K562 (cell line): Measurements from ENCODE around the gene SEC16A. TPM values are rescaled to one million over a fixed set of nuclear protein-coding genes. Genes with fewer than 3 reads are reported as not detected.

Experiments
- ATAC-seq: fragments of 200-7000 bp; cut with Tn5 transposase; 3 replicates; pipeline ENCODE4 v1.9.1; 2020; ENCODE audit warnings: moderate library complexity
- BruUV-seq: library from RNA; stranded (reverse); fragments of 400-500 nt; replicated peaks from 2 replicates; lab custom pipeline; 2021; lab: Mats Ljungman, UMichigan
- CTCF ChIA-PET: fragments of 300-600 bp; formaldehyde crosslinking; extraction: SDS; loops from one replicate; lab custom pipeline; 2021; ENCODE audit warnings: low intra/inter-chr PET ratio; lab: Yijun Ruan, JAX
- POLR2A ChIA-PET: fragments of 300-600, 350-650 bp; sonication (Branson Sonifier 250); formaldehyde crosslinking; extraction: SDS; loops from one replicate; lab custom pipeline; 2021; ENCODE audit warnings: antibody characterized with exemption, inconsistent platforms; lab: Yijun Ruan, JAX
- DNase-seq, 4 experiments: peaks; one replicate each; pipeline versions ENCODE4 v3.0.0 to v3.0.0-alpha.2; 2011 to 2018; ENCODE audit warnings: low spot score in 3 of 4, mixed read lengths in 3 of 4; ENCODE audit errors: extremely low read depth in 1 of 4
- FAIRE-seq: peaks from 2 replicates; lab custom pipeline; 2011; peaks lifted over from hg19 to GRCh38; lab: Jason Lieb, UNC
- H2AFZ ChIP-seq: 2 replicates; pipeline ENCODE4 v1.6.0; 2011; ENCODE audit warnings: low read depth, low read length, control low read depth, inconsistent platforms
- H3K27ac ChIP-seq: fragments of 200-600 bp; 3 replicates; pipeline ENCODE4 v1.8.0; 2011; ENCODE audit warnings: low read depth, mild to moderate bottlenecking, control low read depth, inconsistent platforms, low read length, moderate library complexity, mixed read lengths; ENCODE audit errors: extremely low read depth
- H3K27me3 ChIP-seq, 2 experiments: fragments of 300-600 bp in 1 of 2; 2 replicates in 1 of 2; 3 replicates in 1 of 2; pipeline versions ENCODE4 v1.6.0 to v1.8.0; 2011; ENCODE audit warnings: inconsistent platforms in 2 of 2, low read length in 2 of 2, mild to moderate bottlenecking in 1 of 2, mixed read lengths in 1 of 2, moderate library complexity in 1 of 2; ENCODE audit not compliant: control insufficient read depth in 2 of 2, insufficient read depth in 2 of 2
- H3K36me3 ChIP-seq: fragments of 300-600 bp; 3 replicates; pipeline ENCODE4 v1.8.0; 2011; ENCODE audit warnings: mild to moderate bottlenecking, low read length, inconsistent platforms; ENCODE audit not compliant: control insufficient read depth, insufficient read depth
- H3K4me1 ChIP-seq, 2 experiments: fragments of 200-600 bp in 1 of 2; replicated peaks in 1 of 2; 2 replicates in 1 of 2; 3 replicates in 1 of 2; pipeline versions ENCODE4 v1.5.1 to v1.8.0; 2011; ENCODE audit warnings: inconsistent platforms in 2 of 2, low read length in 2 of 2, mild to moderate bottlenecking in 1 of 2, mixed read lengths in 1 of 2, moderate library complexity in 1 of 2; ENCODE audit not compliant: control insufficient read depth in 2 of 2, insufficient read depth in 2 of 2
- H3K4me2 ChIP-seq: 2 replicates; pipeline ENCODE4 v1.6.1; 2011; ENCODE audit warnings: low read length, control low read depth, inconsistent platforms, mixed read lengths; ENCODE audit not compliant: insufficient read depth
- H3K4me3 ChIP-seq: fragments of 200-600 bp; sonication (generic), shearing (Covaris generic); 2 replicates; pipeline ENCODE4 v1.5.1; 2016; ENCODE audit warnings: control low read depth, inconsistent platforms
- H3K79me2 ChIP-seq: fragments of 200-600 bp; 3 replicates; pipeline ENCODE4 v1.8.0; 2011; ENCODE audit warnings: low read length, inconsistent platforms; ENCODE audit not compliant: control insufficient read depth, insufficient read depth
- H3K9ac ChIP-seq, 2 experiments: 2 replicates each; pipeline versions ENCODE4 v1.6.0 to v1.6.1; 2011; ENCODE audit warnings: low read depth in 2 of 2, low read length in 2 of 2, control low read depth in 1 of 2, inconsistent platforms in 1 of 2, mild to moderate bottlenecking in 1 of 2, mixed read lengths in 1 of 2; ENCODE audit not compliant: insufficient read depth in 1 of 2
- H3K9me1 ChIP-seq: one replicate; pipeline ENCODE4 v1.6.0; 2011; ENCODE audit warnings: inconsistent platforms, mild to moderate bottlenecking, low read length, moderate library complexity; ENCODE audit not compliant: control insufficient read depth, insufficient read depth
- H3K9me3 ChIP-seq: replicated peaks from 2 replicates; pipeline ENCODE4 v1.5.1; 2011; ENCODE audit warnings: low read depth, low read length, inconsistent platforms; ENCODE audit not compliant: control insufficient read depth, insufficient read depth
- H4K20me1 ChIP-seq: replicated peaks from 2 replicates; pipeline ENCODE4 v1.6.1; 2011; ENCODE audit warnings: low read length, inconsistent platforms, mixed read lengths; ENCODE audit not compliant: control insufficient read depth, insufficient read depth
- ZNF165 ChIP-seq: fragments of 250-450 bp; sonication (Bioruptor Pico); IDR thresholded peaks from 2 replicates; pipeline ENCODE4 v1.4.0; 2020; ENCODE audit warnings: borderline replicate concordance
- WGBS: fragments of 100-300 bp; shearing (Covaris generic); methylation state at CpG from one replicate; pipeline ENCODE4 v1.1.6; 2016; ENCODE audit warnings: low coverage, mixed read lengths; ENCODE audit not compliant: insufficient coverage; ENCODE audit errors: missing lambda C conversion rate; 5-methylcytosine and 5-hydroxymethylcytosine counted together
- in situ Hi-C: fragments of 300-500 bp; cut with MboI; formaldehyde crosslinking; loops from 4 replicates; pipeline ENCODE4 v1.15.0; 2018; ENCODE audit warnings: inconsistent platforms, mixed read lengths
- intact Hi-C: fragments of 100-400 bp; cut with micrococcal nuclease; formaldehyde crosslinking; loops from 2 replicates; pipeline ENCODE4 v1.14.2; 2022
- polyA plus RNA-seq, 8 experiments: library from polyadenylated mRNA; depleted of rRNA in 4 of 8; stranded (reverse) in 5 of 8; unstranded in 3 of 8; fragments of >200 nt; fragmentation: Nextera tagmentation in 2 of 8; fragmentation: Illumina TruSeq in 1 of 8; extraction: Ambion mirVana in 2 of 8; extraction: Trizol in 1 of 8; gene quantifications; 2 replicates each; pipeline versions ENCODE4 v1.2.1 to v1.2.3, GENCODE V29; 2011 to 2014; ENCODE audit warnings: inconsistent platforms in 1 of 8, missing spikeins in 1 of 8
- total RNA-seq, 7 experiments: library from RNA; depleted of rRNA in 6 of 7; stranded (reverse); fragments of >200 nt in 6 of 7; fragmentation: Illumina TruSeq in 2 of 7; extraction: Trizol in 2 of 7; gene quantifications; 2 replicates each; pipeline versions ENCODE4 v1.2.1 to v1.2.3, GENCODE V29; 2011 to 2021; ENCODE audit warnings: low replicate concordance in 1 of 7
- TF ChIP-seq, protein P1 (sequence below): sonication (generic); formaldehyde crosslinking; IDR thresholded peaks from 2 replicates; pipeline ENCODE4 v1.8.1; 2023; ENCODE audit warnings: mild to moderate bottlenecking, missing genetic modification reagents

The SEC16A gene
- total and polyA plus RNA-seq, 9 of the 15 experiments (the other 6 are each of a cell fraction or from before 2014, with no cell fraction given): 8.3 to 62.8 (median 14.0) TPM

DNA sequence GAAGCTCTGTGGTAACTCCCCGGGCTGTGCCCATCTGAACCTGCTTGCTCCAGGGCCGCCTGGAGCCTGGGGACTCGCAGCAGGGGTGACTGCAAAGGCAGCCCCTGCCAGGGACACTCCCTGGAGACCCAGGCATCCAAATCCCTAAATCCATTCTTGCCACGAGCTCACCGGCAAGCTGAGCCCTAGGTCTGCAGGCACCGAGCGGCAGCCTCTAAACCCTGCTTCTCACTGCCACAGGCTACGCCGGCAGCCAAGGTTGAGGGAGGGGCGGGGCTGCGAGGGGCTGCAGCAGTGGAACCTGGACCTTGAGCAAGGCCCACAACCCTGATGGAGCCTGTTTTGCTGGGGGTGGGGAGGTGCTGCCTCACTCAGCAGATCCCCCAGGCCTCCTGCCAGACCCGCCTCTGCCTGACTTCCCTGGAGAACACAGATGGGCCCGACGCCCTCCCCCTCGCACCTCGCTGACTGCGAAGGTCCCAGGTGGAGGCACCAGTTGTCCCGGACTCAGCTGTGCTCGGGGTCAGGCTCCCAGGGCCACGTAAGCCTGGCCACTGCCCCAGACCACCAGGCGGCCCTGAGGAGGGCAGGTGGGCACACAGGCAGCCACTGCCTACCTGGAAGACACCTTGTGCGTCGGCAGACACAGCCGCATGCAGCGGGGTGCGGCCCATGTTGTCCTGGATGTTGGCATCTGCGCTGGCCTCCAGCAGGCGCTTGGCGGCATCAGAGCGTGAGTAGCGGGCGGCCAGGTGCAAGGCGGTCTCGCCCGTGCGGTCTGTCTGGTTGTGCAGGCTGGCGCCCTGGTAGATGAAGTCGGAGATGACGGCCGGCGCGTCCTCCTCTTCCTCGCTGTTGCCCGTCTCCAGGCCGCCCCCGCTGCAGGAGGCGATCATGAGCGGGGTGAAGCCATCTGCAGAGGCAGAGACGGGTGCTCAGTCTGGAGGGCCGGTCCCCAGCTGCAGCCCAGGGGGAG lies 17.4 kb upstream of the SEC16A start:
- H3K9ac ChIP-seq: no peak overlapping the region; a peak in 1 of 4 replicates
- FAIRE-seq (no peak), ATAC-seq (no peak), DNase-seq (no peak)
- BruUV-seq: no TSS peak
- POLR2A ChIA-PET: interaction anchor here (0.6 to 1.2 kb wide), 2 partner anchors 16 to 200 kb away, joined by 3 read pairs; no protein-coding TSS in a partner anchor
- in situ Hi-C loops (no loop called here), intact Hi-C loops (no loop called here)
- H3K36me3 ChIP-seq: peaks cover 86% of the 10 kb centered on the region; the same call in 1 of the 3 replicates
- peaks cover 0 to 34% of the 10 kb centered on the region in 2 experiments; a peak in 2 of 5 replicates for H3K4me1 ChIP-seq
- H3K9me3 ChIP-seq: no peaks in the 10 kb centered on the region
- no peak overlapping the region for H3K4me3 ChIP-seq
- TF ChIP-seq ZNF165 (CRISPR knock-in tag): no peak
- TF ChIP-seq, protein P1, sequence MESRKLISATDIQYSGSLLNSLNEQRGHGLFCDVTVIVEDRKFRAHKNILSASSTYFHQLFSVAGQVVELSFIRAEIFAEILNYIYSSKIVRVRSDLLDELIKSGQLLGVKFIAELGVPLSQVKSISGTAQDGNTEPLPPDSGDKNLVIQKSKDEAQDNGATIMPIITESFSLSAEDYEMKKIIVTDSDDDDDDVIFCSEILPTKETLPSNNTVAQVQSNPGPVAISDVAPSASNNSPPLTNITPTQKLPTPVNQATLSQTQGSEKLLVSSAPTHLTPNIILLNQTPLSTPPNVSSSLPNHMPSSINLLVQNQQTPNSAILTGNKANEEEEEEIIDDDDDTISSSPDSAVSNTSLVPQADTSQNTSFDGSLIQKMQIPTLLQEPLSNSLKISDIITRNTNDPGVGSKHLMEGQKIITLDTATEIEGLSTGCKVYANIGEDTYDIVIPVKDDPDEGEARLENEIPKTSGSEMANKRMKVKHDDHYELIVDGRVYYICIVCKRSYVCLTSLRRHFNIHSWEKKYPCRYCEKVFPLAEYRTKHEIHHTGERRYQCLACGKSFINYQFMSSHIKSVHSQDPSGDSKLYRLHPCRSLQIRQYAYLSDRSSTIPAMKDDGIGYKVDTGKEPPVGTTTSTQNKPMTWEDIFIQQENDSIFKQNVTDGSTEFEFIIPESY: peak; percentile 66
- 87% methylated on average over 24 of the region's 50 CpGs for WGBS
- H3K27me3 ChIP-seq: no peaks in the 10 kb centered on the region
- no peak overlapping the region for H2AFZ ChIP-seq
- CTCF ChIA-PET: no interaction called here
- H4K20me1 ChIP-seq: no peaks in the 10 kb centered on the region
- no peaks in the 10 kb centered on the region for H3K9me1 ChIP-seq
- H3K27ac ChIP-seq: no peak overlapping the region
- H3K4me2 ChIP-seq: no peak overlapping the region
- H3K79me2 ChIP-seq: no peaks in the 10 kb centered on the region
